Nephron (organoid): ENCODE data around the gene STKLD1.
A peak's percentile ranks its signal among the peaks of the same experiment; 100 is the strongest.

Experiments
- H3K27ac Mint-ChIP-seq, 3 experiments: 2 replicates each; pipeline ENCODE4 v1.8.0; 2020; ENCODE audit warnings: mixed read lengths in 3 of 3, mild to moderate bottlenecking in 2 of 3, moderate library complexity in 1 of 3
- H3K27me3 Mint-ChIP-seq: 2 replicates; pipeline ENCODE4 v1.8.0; 2021; ENCODE audit warnings: low read depth, mild to moderate bottlenecking, moderate library complexity, mixed read lengths
- H3K36me3 Mint-ChIP-seq: 2 replicates; pipeline ENCODE4 v1.8.0; 2020; ENCODE audit warnings: low read depth, mixed read lengths
- H3K4me1 Mint-ChIP-seq: 2 replicates; pipeline ENCODE4 v1.8.0; 2020; ENCODE audit warnings: mixed read lengths
- H3K4me3 Mint-ChIP-seq, 3 experiments: 2 replicates each; pipeline ENCODE4 v1.8.0; 2020; ENCODE audit warnings: mild to moderate bottlenecking in 3 of 3, mixed read lengths in 3 of 3, moderate library complexity in 2 of 3
- H3K9me3 Mint-ChIP-seq: 2 replicates; pipeline ENCODE4 v1.8.0; 2020; ENCODE audit warnings: mixed read lengths
- CTCF ChIP-seq, 3 experiments: fragments of 200-600 bp; sonication (generic); IDR thresholded peaks; one replicate each; pipeline ENCODE4 v1.5.0; 2021; ENCODE audit warnings: antibody characterized with exemption in 3 of 3; ENCODE audit not compliant: unreplicated experiment in 3 of 3

The STKLD1 gene

GRCh38 chr9:133397370-133397769 lies 21.2 kb downstream of the STKLD1 start:
- no peaks in the 10 kb centered on the region for H3K9me3 Mint-ChIP-seq
- no peak for TF ChIP-seq CTCF (IDR thresholded peaks at IDR 0.05; ENCODE audit: unreplicated experiment in 3 of 3)
- peaks cover 9% of the 10 kb centered on the region for H3K27me3 Mint-ChIP-seq

GRCh38 chr9:133397895-133398294 lies 21.7 kb downstream of the STKLD1 start:
- no peak for TF ChIP-seq CTCF (IDR thresholded peaks at IDR 0.05; ENCODE audit: unreplicated experiment in 3 of 3)
- Mint-ChIP-seq H3K9me3 (no peaks in the 10 kb centered on the region), H3K27me3 (peaks cover 9% of the 10 kb centered on the region), H3K4me1 (no peaks in the 10 kb centered on the region), H3K27ac (no peak overlapping the region), H3K36me3 (no peaks in the 10 kb centered on the region), H3K4me3 (no peak overlapping the region)

More at GRCh38 chr9:133397370-133397769, 21.2 kb downstream of the STKLD1 start:
- no peak overlapping the region for H3K4me3 Mint-ChIP-seq
- no peaks in the 10 kb centered on the region for H3K36me3 Mint-ChIP-seq
- no peaks in the 10 kb centered on the region for H3K4me1 Mint-ChIP-seq
- no peak overlapping the region for H3K27ac Mint-ChIP-seq

- H3K4me3 Mint-ChIP-seq = no peak overlapping the region
- peaks cover 9% of the 10 kb centered on the region for H3K27me3 Mint-ChIP-seq
- peaks cover 1% of the 10 kb centered on the region for H3K36me3 Mint-ChIP-seq
- H3K4me1 Mint-ChIP-seq = no peaks in the 10 kb centered on the region
- H3K27ac Mint-ChIP-seq = no peak overlapping the region
- no peaks in the 10 kb centered on the region for H3K9me3 Mint-ChIP-seq
- no peak for TF ChIP-seq CTCF (IDR thresholded peaks at IDR 0.05; ENCODE audit: unreplicated experiment in 3 of 3)
Observed at GRCh38 chr9:133400292-133400691, 24.1 kb downstream of the STKLD1 start.

- TF ChIP-seq CTCF (IDR thresholded peaks at IDR 0.05; ENCODE audit: unreplicated experiment in 3 of 3) = no peak
- peaks cover 9% of the 10 kb centered on the region for H3K27me3 Mint-ChIP-seq
Observed at GRCh38 chr9:133401588-133401987, 25.4 kb downstream of the STKLD1 start.

GRCh38 chr9:133402689-133403088 lies 26.5 kb downstream of the STKLD1 start:
- Mint-ChIP-seq H3K27ac (no peak overlapping the region), H3K4me3 (no peak overlapping the region), H3K4me1 (peaks cover 4% of the 10 kb centered on the region), H3K36me3 (peaks cover 23% of the 10 kb centered on the region), H3K9me3 (no peaks in the 10 kb centered on the region), H3K27me3 (peaks cover 2% of the 10 kb centered on the region)
- TF ChIP-seq CTCF (IDR thresholded peaks at IDR 0.05; ENCODE audit: unreplicated experiment in 3 of 3) = no peak

More at GRCh38 chr9:133401588-133401987, 25.4 kb downstream of the STKLD1 start:
- H3K4me1 Mint-ChIP-seq = no peaks in the 10 kb centered on the region
- H3K27ac Mint-ChIP-seq = no peak overlapping the region
- no peak overlapping the region for H3K4me3 Mint-ChIP-seq
- no peaks in the 10 kb centered on the region for H3K9me3 Mint-ChIP-seq
- peaks cover 14% of the 10 kb centered on the region for H3K36me3 Mint-ChIP-seq

- Mint-ChIP-seq H3K27ac (no peak overlapping the region), H3K9me3 (no peaks in the 10 kb centered on the region), H3K4me3 (no peak overlapping the region), H3K36me3 (peaks cover 25% of the 10 kb centered on the region), H3K4me1 (peaks cover 4% of the 10 kb centered on the region), H3K27me3 (no peaks in the 10 kb centered on the region)
- TF ChIP-seq CTCF (IDR thresholded peaks at IDR 0.05; ENCODE audit: unreplicated experiment in 3 of 3) = peak in 2 of 3 experiments; percentile 15 to 32
Observed at GRCh38 chr9:133403766-133404453, 27.7 kb downstream of the STKLD1 start.
